ENCODE results near the gene XNDC1N. TPM values are rescaled to one million over a fixed set of nuclear protein-coding genes. Genes with fewer than 3 reads are reported as not detected.
"Not testable (repeated sequence)": the region's sequence is repeated elsewhere in the genome, so short reads cannot be mapped to it uniquely, and the experiment has no call there.

XNDC1N gene
- polyA plus RNA-seq, 6 donors from 2014 or later = 4.5 to 8.4 (median 6.0) TPM

DNA sequence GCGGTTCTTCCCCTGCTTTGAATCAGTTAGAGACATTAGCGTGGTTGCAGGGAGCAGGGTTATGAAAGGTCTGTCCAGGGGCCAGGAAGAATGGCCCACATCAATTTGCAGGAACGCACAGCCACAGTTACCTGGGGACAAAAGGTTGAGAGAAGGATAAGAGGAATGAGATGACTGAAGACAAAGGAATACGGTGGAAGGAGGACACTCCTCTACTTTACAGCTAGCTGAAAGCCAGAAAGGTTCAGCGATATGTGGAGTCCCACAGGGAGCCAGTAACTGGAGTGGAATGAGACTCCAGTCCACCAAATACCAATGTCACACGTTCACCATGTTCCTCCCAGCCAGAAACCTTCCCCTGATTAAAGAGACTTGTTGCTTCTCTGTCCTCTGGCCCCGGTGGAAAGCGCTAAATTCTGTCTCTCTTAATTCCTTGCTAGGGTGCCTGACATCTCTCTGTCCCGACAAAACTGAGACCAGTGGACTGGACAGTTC is 10.7 kb downstream of the XNDC1N start:
- H3K9me3 Mint-ChIP-seq = no peaks in the 10 kb centered on the region
- peaks cover 20 to 28% of the 10 kb centered on the region in 2 donors for H3K36me3 Mint-ChIP-seq
- peak overlapping the region in 2 of 6 donors; percentile 32 to 65 for H3K27ac Mint-ChIP-seq
- ATAC-seq (ENCODE audit: low read depth in 2 of 2) (no peak), DNase-seq (no peak)
- peaks cover 0 to 3% (median 0%) of the 10 kb centered on the region in 3 donors for H3K4me1 Mint-ChIP-seq
- no peaks in the 10 kb centered on the region for H3K27me3 Mint-ChIP-seq
- no peak overlapping the region for H3K4me3 Mint-ChIP-seq

DNA sequence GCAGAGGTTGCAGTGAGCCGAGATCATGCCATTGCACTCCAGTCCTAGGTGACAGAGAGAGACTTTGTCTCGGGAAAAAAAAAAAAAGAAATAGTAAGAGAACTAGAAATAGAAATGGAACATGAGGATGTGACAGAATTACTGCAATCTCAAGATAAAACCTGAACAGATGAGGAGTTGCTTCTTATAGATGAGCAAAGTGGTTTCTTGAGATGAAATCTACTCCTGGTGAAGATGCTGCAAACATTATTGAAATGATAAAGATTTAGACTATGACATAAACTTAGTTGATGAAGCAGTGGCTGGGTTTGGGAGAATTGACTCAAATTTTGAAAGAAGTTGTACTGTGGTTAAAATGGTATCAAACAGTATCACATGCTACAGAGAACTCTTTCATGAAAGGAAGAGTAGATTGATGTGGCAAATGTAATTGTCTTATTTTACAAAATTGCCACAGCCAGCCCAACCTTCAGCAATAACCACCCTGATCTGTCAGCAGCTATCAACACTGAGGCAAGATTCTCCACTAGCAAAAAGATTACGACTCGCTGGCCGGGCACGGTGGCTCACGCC is 13.7 kb downstream of the XNDC1N start:
- Mint-ChIP-seq H3K27me3 (no peaks in the 10 kb centered on the region), H3K36me3 (peaks cover 26 to 28% of the 10 kb centered on the region in 2 donors), H3K9me3 (no peaks in the 10 kb centered on the region), H3K4me3 (no peak overlapping the region), H3K27ac (peak overlapping the region in 1 of 6 donors; percentile 48), H3K4me1 (no peaks in the 10 kb centered on the region)
- DNase-seq (no peak), ATAC-seq (ENCODE audit: low read depth in 2 of 2) (no peak)

DNA sequence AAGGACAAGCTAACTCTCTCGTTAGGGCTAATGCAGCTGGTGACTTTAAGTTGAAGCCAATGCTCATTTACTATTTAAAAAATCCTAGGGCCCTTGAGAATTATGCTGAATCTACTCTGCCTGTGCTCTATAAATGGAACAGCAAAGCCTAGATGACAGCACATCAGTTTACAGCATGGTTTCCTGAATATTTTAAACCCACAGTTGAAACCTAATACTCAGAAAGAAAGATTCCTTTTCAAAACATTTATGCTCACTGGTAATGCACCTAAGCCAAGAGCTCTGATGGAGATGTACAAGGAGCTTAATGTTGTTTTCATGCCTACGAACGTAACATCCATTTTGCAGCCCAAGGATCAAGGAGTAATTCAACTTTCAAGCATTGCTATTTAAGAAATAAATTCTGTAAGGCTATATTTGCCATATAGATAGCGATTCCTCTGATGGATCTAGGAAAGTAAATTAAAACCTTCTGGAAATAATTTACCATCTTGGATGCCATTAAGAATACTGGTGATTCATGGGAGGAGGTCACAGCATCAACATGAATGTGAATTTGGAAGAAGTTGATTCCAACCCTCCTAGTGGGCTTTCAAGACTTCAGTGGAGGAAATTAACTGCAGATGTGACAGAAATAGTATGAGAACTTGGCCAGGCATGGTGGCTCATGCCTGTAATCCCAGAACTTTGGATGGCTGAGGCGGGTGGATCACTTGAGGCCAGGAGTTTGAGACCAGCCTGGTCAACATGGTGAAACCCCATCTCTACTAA is 14.5 kb downstream of the XNDC1N start:
- Mint-ChIP-seq H3K4me3 (no peak overlapping the region), H3K27me3 (no peaks in the 10 kb centered on the region), H3K9me3 (no peaks in the 10 kb centered on the region), H3K27ac (peak overlapping the region in 1 of 6 donors; percentile 10), H3K4me1 (no peaks in the 10 kb centered on the region), H3K36me3 (peaks cover 26 to 28% of the 10 kb centered on the region in 2 donors)
- DNase-seq = no peak
- ATAC-seq (ENCODE audit: low read depth in 2 of 2) = no peak

DNA sequence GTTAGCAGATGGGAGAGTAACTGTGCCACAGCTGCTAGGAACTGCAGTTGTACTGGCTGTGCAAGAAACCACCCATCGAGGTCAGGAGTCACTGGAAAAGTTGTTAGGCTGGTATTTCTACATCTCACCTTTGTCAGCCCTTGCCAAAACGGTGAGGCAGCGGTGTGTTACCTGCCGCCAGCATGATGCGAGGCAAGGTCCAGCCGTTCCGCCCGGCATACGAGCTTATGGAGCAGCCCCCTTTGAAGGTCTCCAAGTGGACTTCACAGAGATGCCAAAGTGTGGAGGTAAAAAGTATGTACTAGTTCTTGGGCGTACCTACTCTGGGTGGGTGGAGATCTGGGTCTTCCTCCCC is 16.4 kb downstream of the XNDC1N start:
- H3K27me3 Mint-ChIP-seq; ATAC-seq (ENCODE audit: low read depth in 2 of 2); H3K4me1 Mint-ChIP-seq; DNase-seq; H3K4me3 Mint-ChIP-seq; H3K9me3 Mint-ChIP-seq; H3K27ac Mint-ChIP-seq: not testable (repeated sequence)
- H3K36me3 Mint-ChIP-seq = peaks cover 19 to 28% of the 10 kb centered on the region in 2 donors

DNA sequence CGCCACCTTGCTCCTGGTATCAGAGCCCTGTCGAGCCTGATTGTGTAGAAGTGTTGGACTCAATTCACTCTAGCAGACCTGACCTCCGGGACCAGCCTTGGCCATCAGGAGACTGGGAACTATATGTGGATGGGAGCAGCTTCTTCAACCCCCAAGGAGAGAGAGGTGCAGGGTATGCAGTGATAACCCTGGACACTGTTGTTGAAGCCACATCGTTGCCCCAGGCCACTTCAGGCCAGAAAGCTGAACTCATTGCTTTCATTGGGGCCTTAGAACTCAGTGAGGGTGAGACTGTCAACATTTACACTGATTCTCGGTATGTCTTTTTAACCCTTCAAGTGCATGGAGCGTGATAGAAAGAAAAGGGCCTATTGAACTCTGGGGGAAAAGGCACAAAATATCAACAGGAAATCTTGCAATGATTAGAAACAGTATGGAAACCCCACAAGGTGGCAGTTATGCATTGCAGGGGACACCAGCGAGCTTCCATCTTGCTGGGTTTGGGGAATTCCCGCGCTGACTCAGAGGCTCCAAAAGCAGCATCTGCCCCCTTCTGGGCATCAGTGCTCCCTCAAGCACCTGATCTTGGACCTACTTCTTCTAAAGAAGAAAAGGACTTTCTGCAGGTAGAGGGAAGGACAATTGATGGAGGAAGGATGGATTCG is 16.9 kb downstream of the XNDC1N start:
- not testable (repeated sequence) for H3K9me3 Mint-ChIP-seq; DNase-seq; H3K27me3 Mint-ChIP-seq; ATAC-seq (ENCODE audit: low read depth in 2 of 2); H3K4me1 Mint-ChIP-seq
- peak overlapping the region in 1 of 6 donors; percentile 54 for H3K27ac Mint-ChIP-seq
- peak overlapping the region in 1 of 8 donors; percentile 19 for H3K4me3 Mint-ChIP-seq
- H3K36me3 Mint-ChIP-seq = peaks cover 19 to 24% of the 10 kb centered on the region in 2 donors

DNA sequence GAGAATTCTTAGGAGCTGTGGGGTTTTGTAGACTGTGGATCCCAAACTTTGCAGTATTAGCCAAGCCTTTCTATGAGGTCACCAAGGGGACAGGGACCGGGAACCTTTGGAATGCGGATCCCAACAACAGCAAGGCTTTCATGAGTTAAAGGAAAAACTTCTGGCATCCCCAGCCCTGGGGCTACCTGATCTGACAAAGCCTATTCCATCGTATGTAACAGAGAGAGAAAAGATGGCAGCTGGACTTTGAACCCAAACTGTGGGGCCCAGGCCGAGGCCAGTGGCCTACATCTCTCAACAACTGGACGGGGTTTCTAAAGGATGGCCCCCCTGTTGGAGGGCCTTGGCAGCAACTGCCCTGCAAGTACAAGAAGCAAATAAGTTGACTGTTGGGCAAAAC is 17.6 kb downstream of the XNDC1N start:
- not testable (repeated sequence) for H3K27ac Mint-ChIP-seq, DNase-seq, H3K4me1 Mint-ChIP-seq

DNA sequence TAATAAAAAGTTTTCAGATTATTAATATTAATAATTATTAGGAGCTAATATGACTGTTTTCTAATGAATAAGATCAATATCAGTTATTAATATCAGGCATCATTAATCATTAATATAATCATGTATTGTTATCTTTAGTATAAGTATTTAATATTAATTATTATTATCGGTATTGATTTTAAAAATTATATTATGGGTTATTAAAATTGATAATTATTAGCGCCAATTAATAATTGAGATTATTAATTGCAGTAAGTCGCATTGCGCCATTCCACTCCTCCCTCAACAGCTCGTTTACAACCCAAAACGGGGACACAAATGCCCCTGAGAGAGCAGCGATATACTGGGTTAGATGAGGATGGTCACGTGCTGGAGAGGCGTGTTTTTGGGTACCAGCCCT is 20.2 kb downstream of the XNDC1N start:
- no peak overlapping the region for H3K27ac Mint-ChIP-seq
- H3K9me3 Mint-ChIP-seq = no peaks in the 10 kb centered on the region
- no peaks in the 10 kb centered on the region for H3K27me3 Mint-ChIP-seq
- DNase-seq (no peak), ATAC-seq (ENCODE audit: low read depth in 2 of 2) (no peak)
- no peak overlapping the region for H3K4me3 Mint-ChIP-seq
- H3K36me3 Mint-ChIP-seq = peaks cover 0 to 6% of the 10 kb centered on the region in 2 donors
- H3K4me1 Mint-ChIP-seq = no peaks in the 10 kb centered on the region

More for the DNA sequence above, 17.6 kb downstream of the XNDC1N start:
- not testable (repeated sequence) for H3K4me3 Mint-ChIP-seq; ATAC-seq (ENCODE audit: low read depth in 2 of 2); H3K27me3 Mint-ChIP-seq; H3K9me3 Mint-ChIP-seq
- H3K36me3 Mint-ChIP-seq = peaks cover 17% of the 10 kb centered on the region in 2 donors

DNA sequence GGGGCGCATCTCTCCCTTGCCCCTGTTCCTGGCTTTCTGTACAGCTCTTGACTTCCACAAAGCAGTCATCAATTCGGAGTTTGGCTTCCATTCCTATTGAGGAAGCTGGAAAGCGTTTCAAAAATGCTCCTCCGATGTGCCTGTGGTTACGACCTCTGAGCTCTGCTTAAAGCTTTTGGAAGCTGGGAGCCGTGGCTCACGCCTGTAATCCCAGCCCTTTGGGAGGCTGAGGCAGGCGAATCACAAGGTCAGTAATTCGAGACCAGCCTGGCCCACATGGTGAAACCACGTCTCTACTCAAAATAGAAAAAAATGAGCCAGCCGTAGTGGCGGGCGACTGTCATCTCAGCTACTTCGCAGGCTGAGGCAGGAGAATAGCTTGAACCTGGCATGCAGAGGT is 27.3 kb downstream of the XNDC1N start:
- H3K36me3 Mint-ChIP-seq = peaks cover 8 to 14% of the 10 kb centered on the region in 2 donors
- DNase-seq = not testable (repeated sequence)

DNA sequence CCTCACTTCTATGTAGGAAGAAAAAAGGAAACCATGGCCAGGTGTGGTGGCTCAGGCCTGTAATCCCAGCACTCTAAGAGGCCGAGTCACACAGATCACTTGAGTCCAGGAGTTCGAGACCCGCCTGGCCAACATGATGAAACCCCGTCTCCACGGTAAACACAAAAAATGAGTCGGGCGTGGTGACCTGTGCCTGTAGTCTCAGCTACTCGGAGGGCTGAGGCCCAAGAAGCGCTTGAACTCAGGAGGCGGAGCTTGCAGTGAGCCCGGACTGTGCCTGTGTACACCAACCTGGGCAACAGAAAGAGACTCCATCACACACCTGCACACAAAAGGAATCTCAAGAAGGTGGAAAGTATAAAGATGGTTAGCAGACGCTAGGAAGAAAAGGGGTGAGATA is 32.4 kb downstream of the XNDC1N start:
- H3K36me3 Mint-ChIP-seq = peaks cover 12 to 18% of the 10 kb centered on the region in 2 donors
- H3K27me3 Mint-ChIP-seq = no peaks in the 10 kb centered on the region
- peaks cover 0 to 4% (median 0%) of the 10 kb centered on the region in 3 donors for H3K4me1 Mint-ChIP-seq
- no peak overlapping the region for H3K27ac Mint-ChIP-seq
- no peak overlapping the region for H3K4me3 Mint-ChIP-seq
- no peak for ATAC-seq (ENCODE audit: low read depth in 2 of 2)
- DNase-seq = no peak
- H3K9me3 Mint-ChIP-seq = peaks cover 0 to 4% (median 0%) of the 10 kb centered on the region in 7 donors

More for the DNA sequence above, 27.3 kb downstream of the XNDC1N start:
- ATAC-seq (ENCODE audit: low read depth in 2 of 2); H3K4me3 Mint-ChIP-seq; H3K4me1 Mint-ChIP-seq; H3K9me3 Mint-ChIP-seq; H3K27me3 Mint-ChIP-seq: not testable (repeated sequence)
- H3K27ac Mint-ChIP-seq = peak overlapping the region in 1 of 6 donors; percentile 47

DNA sequence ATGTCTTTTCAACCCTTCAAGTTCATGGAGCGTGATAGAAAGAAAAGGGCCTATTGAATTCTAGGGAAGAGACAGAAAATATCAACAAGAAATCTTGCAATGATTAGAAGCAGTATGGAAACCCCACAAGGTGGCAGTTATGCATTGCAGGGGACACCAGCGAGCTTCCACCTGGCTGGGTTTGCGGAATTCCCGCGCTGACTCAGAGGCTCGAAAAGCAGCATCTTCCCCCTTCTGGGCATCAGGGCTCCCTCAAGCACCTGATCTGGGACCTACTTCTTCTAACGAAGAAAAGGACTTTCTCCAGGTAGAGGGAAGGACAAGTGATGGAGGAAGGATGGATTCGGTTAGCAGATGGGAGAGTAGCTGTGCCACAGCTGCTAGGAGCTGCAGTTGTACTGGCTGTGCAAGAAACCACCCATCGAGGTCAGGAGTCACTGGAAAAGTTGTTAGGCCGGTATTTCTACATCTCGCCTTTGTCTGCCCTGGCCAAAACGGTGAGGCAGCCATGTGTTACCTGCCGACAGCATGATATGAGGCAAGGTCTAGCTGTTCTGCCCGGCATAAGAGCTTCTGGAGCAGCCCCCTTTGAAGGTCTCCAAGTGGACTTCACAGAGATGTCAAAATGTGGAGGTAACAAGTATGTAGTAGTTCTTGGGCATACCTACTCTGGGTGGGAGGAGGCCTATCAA is 39.1 kb downstream of the XNDC1N start:
- H3K4me3 Mint-ChIP-seq; H3K9me3 Mint-ChIP-seq; DNase-seq; H3K27ac Mint-ChIP-seq; H3K36me3 Mint-ChIP-seq; ATAC-seq (ENCODE audit: low read depth in 2 of 2); H3K27me3 Mint-ChIP-seq; H3K4me1 Mint-ChIP-seq: not testable (repeated sequence)

DNA sequence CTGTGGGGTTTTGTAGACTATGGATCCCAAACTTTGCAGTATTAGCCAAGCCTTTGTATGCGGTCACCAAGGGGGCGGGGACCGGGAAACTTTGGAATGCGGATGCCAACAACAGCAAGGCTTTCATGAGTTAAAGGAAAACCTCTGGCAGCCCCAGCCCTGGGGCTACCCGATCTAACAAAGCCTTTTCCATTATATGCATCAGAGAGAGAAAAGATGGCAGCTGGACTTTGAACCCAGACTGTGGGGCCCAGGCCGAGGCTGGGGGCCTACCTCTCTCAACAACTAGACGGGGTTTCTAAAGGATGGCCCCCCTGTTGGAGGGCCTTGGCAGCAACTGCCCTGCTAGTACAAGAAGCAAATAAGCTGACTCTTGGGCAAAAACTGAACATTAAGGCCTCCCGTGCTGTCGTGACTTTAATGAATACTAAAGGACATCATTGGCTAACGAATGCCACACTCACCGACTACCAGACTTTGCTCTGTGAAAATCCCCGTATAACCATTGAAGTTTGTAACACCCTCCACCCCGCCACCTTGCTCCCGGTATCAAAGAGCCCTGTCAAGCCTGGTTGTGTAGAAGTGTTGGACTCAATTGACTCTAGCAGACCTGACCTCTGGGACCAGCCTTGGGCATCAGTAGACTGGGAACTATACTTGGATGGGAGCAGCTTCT is 39.9 kb downstream of the XNDC1N start:
- not testable (repeated sequence) for DNase-seq; H3K4me3 Mint-ChIP-seq; ATAC-seq (ENCODE audit: low read depth in 2 of 2); H3K9me3 Mint-ChIP-seq; H3K27ac Mint-ChIP-seq; H3K27me3 Mint-ChIP-seq; H3K4me1 Mint-ChIP-seq; H3K36me3 Mint-ChIP-seq

DNA sequence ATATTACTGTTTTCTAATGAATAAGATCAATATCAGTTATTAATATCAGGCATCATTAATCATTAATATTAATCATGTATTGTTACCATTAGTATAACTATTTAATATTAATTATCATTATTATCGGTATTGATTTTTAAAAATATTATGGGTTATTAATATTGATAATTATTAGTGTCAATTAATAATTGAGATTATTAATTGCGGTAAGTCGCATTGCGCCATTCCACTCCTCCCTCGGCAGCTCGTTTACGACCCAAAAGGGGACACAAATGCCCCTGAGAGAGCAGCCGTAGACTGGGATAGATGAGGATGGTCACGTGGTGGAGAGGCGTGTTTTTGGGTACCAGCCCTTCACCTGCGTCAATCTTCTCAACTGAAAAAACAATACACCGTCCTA is 42.6 kb downstream of the XNDC1N start:
- not testable (repeated sequence) for H3K27me3 Mint-ChIP-seq; H3K4me1 Mint-ChIP-seq; H3K9me3 Mint-ChIP-seq; H3K36me3 Mint-ChIP-seq; H3K27ac Mint-ChIP-seq; ATAC-seq (ENCODE audit: low read depth in 2 of 2); H3K4me3 Mint-ChIP-seq; DNase-seq
